GM18511 (cell line): ENCODE measurements around the gene DPP7.
"Not testable (repeated sequence)": the region's sequence is repeated elsewhere in the genome, so short reads cannot be mapped to it uniquely, and the experiment has no call there.

ENCODE experiments used
- ATAC-seq: cut with Tn5 transposase; IDR thresholded peaks from one replicate; pipeline ENCODE4 v1.9.1; 2021; ENCODE audit warnings: mild to moderate bottlenecking, moderate library complexity; ENCODE audit not compliant: unreplicated experiment

Gene DPP7

DNA sequence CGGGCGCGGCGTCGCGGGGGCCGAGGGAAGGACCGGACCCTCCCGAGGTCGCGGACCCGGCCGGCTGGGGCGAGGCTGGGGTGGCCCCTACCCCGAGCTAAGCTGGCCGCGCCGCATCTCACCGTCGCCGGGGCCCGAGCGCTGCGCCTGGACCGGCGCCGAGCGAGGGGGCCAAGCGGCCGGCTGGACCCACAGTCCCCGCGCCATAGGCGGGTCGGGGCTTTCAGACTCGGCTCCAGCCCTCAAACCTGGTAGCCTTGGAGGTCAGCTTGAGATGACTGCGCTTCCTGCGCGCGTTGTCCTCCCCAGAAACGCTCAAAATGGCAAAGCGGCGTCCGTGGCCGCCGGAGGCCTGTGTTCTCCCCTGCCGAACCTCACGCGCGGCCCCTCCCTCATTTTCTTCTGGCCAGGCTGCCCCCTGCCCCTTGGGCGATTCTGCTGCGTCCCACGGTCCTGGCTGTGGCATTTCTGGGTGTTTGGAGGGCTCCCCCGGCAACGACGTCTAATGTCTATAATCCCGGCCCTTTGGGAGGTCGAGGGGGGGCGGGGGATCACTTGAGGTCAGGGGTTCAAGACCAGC is 15.7 kb upstream of the DPP7 start:
- ATAC-seq, result peak; percentile 34

GRCh38 chr9:137129456-137130175 is 15.1 kb upstream of the DPP7 start:
- ATAC-seq, result peak; percentile 85

GRCh38 chr9:137128862-137129455 is 14.4 kb upstream of the DPP7 start:
- no peak for ATAC-seq

- no peak for ATAC-seq
These were observed 13.8 kb upstream of the DPP7 start for GRCh38 chr9:137128158-137128861.

GRCh38 chr9:137127301-137128157 is 13.0 kb upstream of the DPP7 start:
- ATAC-seq, result no peak

DNA sequence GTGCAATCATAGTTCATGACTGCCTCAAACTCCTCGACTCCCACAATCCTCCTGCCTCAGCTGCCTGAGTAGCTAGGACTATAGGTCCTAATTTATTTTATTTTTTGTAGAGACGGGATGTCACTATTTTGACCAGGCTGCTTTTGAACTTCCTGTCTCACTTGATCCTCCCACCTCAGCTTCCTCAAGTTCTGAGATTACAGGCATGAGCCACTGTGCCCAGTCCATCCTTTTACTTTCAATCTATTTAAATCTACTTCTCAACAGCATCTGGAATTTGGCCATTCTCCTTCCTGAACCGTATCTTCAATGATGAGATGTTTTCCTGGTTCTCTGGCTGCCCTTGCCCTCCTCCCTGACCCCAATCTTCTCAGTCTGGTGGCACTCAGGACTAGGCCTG is 12.3 kb upstream of the DPP7 start:
- ATAC-seq, result no peak

DNA sequence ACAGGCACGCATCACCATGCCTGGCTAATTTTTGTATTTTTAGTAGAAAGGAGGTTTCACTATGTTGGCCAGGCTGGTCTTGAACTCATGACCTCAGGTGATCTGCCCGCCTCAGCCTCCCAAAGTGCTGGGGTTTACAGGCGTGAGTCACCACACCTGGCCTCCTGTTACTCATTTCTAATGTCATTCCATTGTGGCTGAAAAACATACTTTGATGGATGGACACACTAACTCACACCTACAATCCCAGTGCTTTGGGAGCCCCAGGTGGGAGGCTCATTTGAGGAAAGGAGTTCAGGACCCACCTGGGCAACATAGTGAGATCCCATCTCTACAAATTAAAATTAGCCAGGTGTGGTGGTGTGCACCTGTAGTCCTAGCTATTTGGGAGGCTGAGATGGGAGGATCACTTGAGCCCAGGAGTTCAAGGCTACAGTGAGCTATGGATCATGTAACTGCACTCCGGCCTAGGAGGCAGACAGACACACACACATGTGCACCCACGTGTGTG is 9.5 kb upstream of the DPP7 start:
- ATAC-seq, result not testable (repeated sequence)

- ATAC-seq, result no peak
These were observed 8.9 kb upstream of the DPP7 start for GRCh38 chr9:137123468-137123837.

DNA sequence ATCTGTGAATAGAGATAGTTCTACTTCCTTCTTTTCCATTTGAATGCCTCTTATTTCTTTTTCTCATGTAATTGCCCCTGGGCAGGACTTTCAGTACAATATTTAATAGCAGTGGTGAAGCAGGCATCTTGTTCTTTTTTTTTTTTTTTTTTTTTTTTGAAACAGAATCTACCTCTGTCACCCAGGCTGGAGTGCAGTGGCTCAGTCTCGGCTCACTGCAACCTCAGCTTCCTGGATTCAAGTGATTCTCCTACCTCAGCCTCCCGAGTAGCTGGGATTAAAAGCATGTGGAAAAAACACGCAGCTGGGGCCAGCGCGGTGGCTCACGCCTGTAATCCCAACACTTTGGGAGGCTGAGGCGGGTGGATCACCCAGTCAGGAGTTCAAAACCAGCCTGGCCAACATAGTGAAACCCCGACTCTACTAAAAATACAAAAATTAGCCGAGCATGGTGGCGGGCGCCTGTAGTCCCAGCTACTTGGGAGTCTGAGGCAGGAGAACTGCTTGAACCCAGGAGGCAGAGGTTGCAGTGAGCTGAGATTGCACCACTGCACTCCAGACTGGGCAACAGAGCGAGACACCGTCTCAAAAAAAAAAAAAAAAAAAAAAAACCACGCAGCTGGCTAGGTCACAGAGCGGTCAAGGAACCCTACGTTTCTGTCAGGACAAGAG is 8.4 kb upstream of the DPP7 start:
- not testable (repeated sequence) for ATAC-seq

DNA sequence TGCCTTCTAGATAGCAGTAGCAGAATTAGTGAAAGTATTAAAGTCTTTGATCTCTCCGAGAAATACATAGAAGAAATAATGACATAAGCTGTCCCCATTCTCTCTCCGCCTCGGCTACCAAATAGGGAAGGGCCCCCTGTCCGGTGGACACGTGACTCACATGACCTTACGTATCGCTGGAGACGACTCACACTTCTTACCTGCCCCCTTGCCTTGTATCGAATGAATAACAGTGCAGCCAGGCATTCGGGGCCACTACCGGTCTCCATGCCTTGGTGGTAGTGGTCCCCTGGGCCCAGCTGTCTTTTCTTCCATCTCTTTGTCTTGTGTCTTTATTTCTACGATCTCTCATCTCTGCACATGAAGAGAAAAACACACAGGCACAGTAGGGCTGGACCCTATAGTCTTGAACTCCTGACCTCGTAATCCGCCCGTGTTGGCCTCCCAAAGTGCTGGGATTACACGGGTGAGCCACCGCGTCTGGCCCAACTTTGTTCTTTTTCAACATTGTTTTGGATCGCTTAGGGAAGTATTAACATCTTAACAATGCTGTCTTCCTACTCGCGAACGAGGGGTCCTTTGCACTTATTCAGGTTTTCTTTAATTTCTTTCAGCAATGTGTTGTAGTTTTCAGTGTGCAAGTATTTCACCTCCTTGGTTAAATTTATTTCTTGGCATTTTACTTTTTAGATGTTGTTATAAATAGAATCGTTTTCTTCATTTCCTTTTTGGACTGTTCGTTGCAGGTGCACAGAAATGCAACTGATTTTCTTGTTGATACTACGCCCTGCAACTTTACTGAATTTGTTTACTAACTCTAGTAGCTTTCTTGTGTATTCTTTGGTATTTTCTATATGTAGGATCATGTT is 7.6 kb upstream of the DPP7 start:
- ATAC-seq, result not testable (repeated sequence)

GRCh38 chr9:137118092-137118603 is 3.6 kb upstream of the DPP7 start:
- ATAC-seq, result not testable (repeated sequence)

- no peak for ATAC-seq
These were observed 2.8 kb upstream of the DPP7 start for GRCh38 chr9:137117269-137117731.

DNA sequence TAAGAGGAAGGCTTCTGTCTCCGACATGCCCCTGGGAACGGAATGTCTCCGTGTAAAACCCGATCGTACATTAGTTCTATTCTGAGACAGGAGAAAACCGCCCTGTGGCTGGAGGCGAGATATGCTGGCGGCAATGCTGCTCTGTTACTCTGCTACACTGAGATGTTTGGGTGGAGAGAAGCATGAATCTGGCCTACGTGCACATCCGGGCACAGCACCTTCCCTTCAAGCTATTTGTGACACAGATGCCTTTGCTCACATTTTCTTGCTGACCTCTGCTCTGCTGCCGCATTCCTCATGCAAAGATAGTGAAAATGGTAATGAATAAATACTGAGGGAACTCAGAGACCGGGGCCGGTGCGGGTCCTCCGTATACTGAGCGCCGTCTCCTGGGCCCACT is 2.2 kb upstream of the DPP7 start:
- ATAC-seq, result no peak

GRCh38 chr9:137116027-137116507 is 1.5 kb upstream of the DPP7 start:
- no peak for ATAC-seq

GRCh38 chr9:137115394-137116026 is 977 bp upstream of the DPP7 start:
- no peak for ATAC-seq

GRCh38 chr9:137114220-137114612 is 317 bp downstream of the DPP7 start:
- ATAC-seq, result no peak

- ATAC-seq, result no peak
These were observed 961 bp downstream of the DPP7 start for GRCh38 chr9:137113385-137114159.
